NCI-H345 (cell line): Measurements from ENCODE around the gene RHOJ.
"Not testable (repeated sequence)": the region's sequence is repeated elsewhere in the genome, so short reads cannot be mapped to it uniquely, and the experiment has no call there.

Experiments used
- DNase-seq: peaks from one replicate; lab custom pipeline; 2025; lab: John Stamatoyannopoulos, UW

The RHOJ gene

GRCh38 chr14:63268771-63269170, 64.5 kb downstream of the RHOJ start:
- no peak for DNase-seq

- no peak for DNase-seq
Measured at GRCh38 chr14:63269561-63270225, 65.5 kb downstream of the RHOJ start.

- DNase-seq: no peak
Measured at GRCh38 chr14:63273129-63273528, 68.9 kb downstream of the RHOJ start.

- no peak for DNase-seq
Measured at GRCh38 chr14:63273717-63274655, 69.7 kb downstream of the RHOJ start.

GRCh38 chr14:63275611-63276010, 71.4 kb downstream of the RHOJ start:
- DNase-seq: peak; percentile 92

- DNase-seq: peak; percentile 92
Measured at GRCh38 chr14:63276016-63276415, 71.8 kb downstream of the RHOJ start.

GRCh38 chr14:63276492-63277342, 72.5 kb downstream of the RHOJ start:
- peak; percentile 69 for DNase-seq

- peak; percentile 59 for DNase-seq
Measured at GRCh38 chr14:63277591-63278183, 73.4 kb downstream of the RHOJ start.

GRCh38 chr14:63279933-63280332, 75.7 kb downstream of the RHOJ start:
- DNase-seq: not testable (repeated sequence)

GRCh38 chr14:63282997-63283883, 79.0 kb downstream of the RHOJ start:
- no peak for DNase-seq

GRCh38 chr14:63283884-63284248, 79.6 kb downstream of the RHOJ start:
- DNase-seq: no peak

- DNase-seq: peak; percentile 74
Measured at GRCh38 chr14:63286071-63286470, 81.8 kb downstream of the RHOJ start.

GRCh38 chr14:63287666-63288483, 83.6 kb downstream of the RHOJ start:
- DNase-seq: no peak

- no peak for DNase-seq
Measured at GRCh38 chr14:63288853-63289252, 84.6 kb downstream of the RHOJ start.

GRCh38 chr14:63290741-63291430, 86.6 kb downstream of the RHOJ start:
- no peak for DNase-seq

- DNase-seq: no peak
Measured at GRCh38 chr14:63292805-63293204, 88.6 kb downstream of the RHOJ start.

GRCh38 chr14:63295231-63295685, 91.0 kb downstream of the RHOJ start:
- no peak for DNase-seq

- DNase-seq: no peak
Measured at GRCh38 chr14:63296060-63296563, 91.9 kb downstream of the RHOJ start.
